K562 (cell line): ENCODE measurements around the gene C18orf32. TPM values are rescaled to one million over a fixed set of nuclear protein-coding genes. Genes with fewer than 3 reads are reported as not detected.

ENCODE experiments used
- ARNT ChIP-seq, 2 experiments: fragments of 450-650 bp; IDR thresholded peaks; 2 replicates each; pipeline ENCODE4 v1.6.1; 2016; ENCODE audit warnings: mild to moderate bottlenecking in 1 of 2
- C11orf30 ChIP-seq: fragments of 450-650 bp; IDR thresholded peaks from 2 replicates; pipeline ENCODE4 v1.6.1; 2016; ENCODE audit warnings: low read depth, mild to moderate bottlenecking
- CEBPB ChIP-seq: fragments of 450-650 bp; IDR thresholded peaks from 2 replicates; pipeline ENCODE4 v1.6.1; 2016; ENCODE audit warnings: missing genetic modification characterization, missing compliant biosample characterization
- CEBPG ChIP-seq, 3 experiments: fragments of 200-800 bp in 1 of 3; sonication (Bioruptor generic) in 1 of 3; sonication (generic) in 1 of 3; formaldehyde crosslinking in 1 of 3; IDR thresholded peaks in 2 of 3; conservative IDR thresholded peaks in 1 of 3; 2 replicates each; pipeline versions ENCODE4 v1.6.1 to v1.8.0; 2016 to 2022; ENCODE audit warnings: missing compliant biosample characterization in 2 of 3, missing genetic modification characterization in 2 of 3, mild to moderate bottlenecking in 1 of 3, missing genetic modification reagents in 1 of 3
- DLX4 ChIP-seq: fragments of 250-450 bp; sonication (Bioruptor Pico); IDR thresholded peaks from 2 replicates; pipeline ENCODE4 v1.6.1; 2021; ENCODE audit warnings: mild to moderate bottlenecking
- DPF2 ChIP-seq: fragments of 450-650 bp; IDR thresholded peaks from 2 replicates; pipeline ENCODE4 v1.6.1; 2016
- FOXJ2 ChIP-seq: fragments of 200-800 bp; sonication (Bioruptor generic); IDR thresholded peaks from 2 replicates; pipeline ENCODE4 v1.6.1; 2016; ENCODE audit warnings: missing genetic modification characterization, missing compliant biosample characterization
- GABPA ChIP-seq: fragments of 200-800 bp; sonication (Bioruptor generic); conservative IDR thresholded peaks from 2 replicates; pipeline ENCODE4 v1.6.1; 2016; ENCODE audit warnings: low read depth, missing genetic modification characterization, missing compliant biosample characterization
- GTF3C2 ChIP-seq: IDR thresholded peaks from 3 replicates; pipeline ENCODE4 v1.6.1; 2011; ENCODE audit warnings: borderline replicate concordance, mild to moderate bottlenecking, moderate library complexity; ENCODE audit not compliant: insufficient read length; ENCODE audit errors: extremely low read depth
- JUND ChIP-seq, 2 experiments: IDR thresholded peaks; 2 replicates in 1 of 2; 3 replicates in 1 of 2; pipeline ENCODE4 v1.6.1; 2011; ENCODE audit warnings: borderline replicate concordance in 2 of 2, low read depth in 2 of 2, low read length in 2 of 2, improper control_type of control experiment in 1 of 2, missing biosample characterization in 1 of 2, missing genetic modification characterization in 1 of 2, missing genetic modification reagents in 1 of 2
- MCM3 ChIP-seq: fragments of 450-650 bp; IDR thresholded peaks from 2 replicates; pipeline ENCODE4 v1.6.1; 2016
- NFE2L1 ChIP-seq: fragments of 450-650 bp; IDR thresholded peaks from 2 replicates; pipeline ENCODE4 v1.6.1; 2016; ENCODE audit warnings: missing genetic modification characterization, low read depth, mild to moderate bottlenecking, missing compliant biosample characterization, moderate library complexity, borderline replicate concordance
- SFPQ ChIP-seq: fragments of 200-400 bp; formaldehyde crosslinking; IDR thresholded peaks from 2 replicates; pipeline ENCODE4 v1.6.1; 2017; ENCODE audit warnings: mild to moderate bottlenecking, low read depth, low read length, moderate library complexity
- TBP ChIP-seq: optimal IDR thresholded peaks from 2 replicates; pipeline ENCODE3; 2011; ENCODE audit warnings: low read depth, low read length, improper control_type of control experiment
- ZBED1 ChIP-seq: IDR thresholded peaks from 2 replicates; pipeline ENCODE4 v1.6.1; 2014
- ZMIZ1 ChIP-seq, 2 experiments: fragments of 150-350 bp in 1 of 2; IDR thresholded peaks; 2 replicates each; pipeline ENCODE4 v1.6.1; 2012 to 2016; ENCODE audit warnings: low read depth in 2 of 2, low read length in 2 of 2, mild to moderate bottlenecking in 1 of 2, moderate library complexity in 1 of 2
- ZNF316 ChIP-seq: fragments of 450-650 bp; IDR thresholded peaks from 2 replicates; pipeline ENCODE4 v1.6.1; 2016
- ZNF384 ChIP-seq: IDR thresholded peaks from 2 replicates; pipeline ENCODE4 v1.6.1; 2012; ENCODE audit warnings: low read depth, low read length, improper control_type of control experiment
- polyA plus RNA-seq, 8 experiments: library from polyadenylated mRNA; depleted of rRNA in 4 of 8; stranded (reverse) in 5 of 8; unstranded in 3 of 8; fragments of >200 nt; fragmentation: Nextera tagmentation in 2 of 8; fragmentation: Illumina TruSeq in 1 of 8; extraction: Ambion mirVana in 2 of 8; extraction: Trizol in 1 of 8; gene quantifications; 2 replicates each; pipeline versions ENCODE4 v1.2.1 to v1.2.3, GENCODE V29; 2011 to 2014; ENCODE audit warnings: inconsistent platforms in 1 of 8, missing spikeins in 1 of 8
- total RNA-seq, 7 experiments: library from RNA; depleted of rRNA in 6 of 7; stranded (reverse); fragments of >200 nt in 6 of 7; fragmentation: Illumina TruSeq in 2 of 7; extraction: Trizol in 2 of 7; gene quantifications; 2 replicates each; pipeline versions ENCODE4 v1.2.1 to v1.2.3, GENCODE V29; 2011 to 2021; ENCODE audit warnings: low replicate concordance in 1 of 7

Gene C18orf32
- total and polyA plus RNA-seq, 9 of the 15 experiments (the other 6 are each of a cell fraction or from before 2014, with no cell fraction given), result 8.5 to 35.0 (median 20.4) TPM

- TF ChIP-seq GTF3C2 (no peak), ZNF384 (peak; percentile 92), SFPQ (no peak), MCM3 (no peak), DPF2 (peak; percentile 82), CEBPB (peak; percentile 92), JUND (IDR thresholded peaks at IDR 0.05; ENCODE audit: borderline replicate concordance, low read depth, low read length) (no peak), JUND (tag; IDR thresholded peaks at IDR 0.05; ENCODE audit: borderline replicate concordance, low read depth, low read length) (0 out of 3 replicates have a peak, but pooled peaks have one; percentile 34), ZBED1 (no peak), C11orf30 (peak; percentile 95), ZMIZ1 (IDR thresholded peaks at IDR 0.05; ENCODE audit: low read depth in 2 of 2, low read length in 2 of 2) (no peak), FOXJ2 (tag) (peak; percentile 88; the same call in 1 of the 2 replicates), TBP (no peak), ZNF316 (peak; percentile 99), DLX4 (CRISPR knock-in tag) (no peak), CEBPG (CRISPR knock-in tag; IDR thresholded peaks at IDR 0.05) (peak; percentile 44; the same call in 1 of the 2 replicates), CEBPG (tag; conservative IDR thresholded peaks at IDR 0.05 in 1 of 2, IDR thresholded peaks at IDR 0.05 in 1 of 2) (peak; percentile 73 to 88), NFE2L1 (tag) (peak; percentile 92), GABPA (tag) (peak; percentile 53), ARNT (IDR thresholded peaks at IDR 0.05) (0 out of 4 replicates have a peak, but pooled peaks of 1 of the 2 experiments have one; percentile 26)
These were observed 10.2 kb downstream of the C18orf32 start (continued) for GRCh38 chr18:49476664-49477411.
